Measurements from ENCODE around the gene KYNU. TPM values are rescaled to one million over a fixed set of nuclear protein-coding genes. Genes with fewer than 3 reads are reported as not detected.

The KYNU gene
- total and polyA plus RNA-seq, 3 experiments from 2014 or later, result 0.20 TPM; not detected in 2

DNA sequence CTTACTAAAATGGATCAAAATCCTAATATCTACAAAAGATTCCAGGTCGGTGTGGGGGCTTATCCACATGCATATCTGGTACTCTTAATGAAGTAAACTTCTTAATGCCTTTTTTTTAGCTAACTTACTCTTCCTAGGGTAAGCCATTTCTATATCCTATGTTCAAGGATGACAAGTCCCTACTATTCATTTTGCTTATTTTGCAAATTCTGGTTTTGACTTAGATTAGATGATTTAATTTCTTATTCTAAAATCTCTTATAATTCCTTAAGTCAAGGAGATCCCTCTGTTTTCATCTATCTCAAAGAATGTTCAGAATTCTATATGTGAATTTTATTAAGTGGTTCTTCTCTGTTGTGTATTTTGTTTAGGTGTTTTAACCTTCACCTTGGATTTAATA lies 79.7 kb downstream of the KYNU start:
- Histone ChIP-seq H3K27ac (ENCODE audit: low read depth, low read length) (no peak overlapping the region), H3K27me3 (ENCODE audit: insufficient read depth, low read length, poor library complexity, severe bottlenecking) (no peaks in the 10 kb centered on the region), H3K4me1 (ENCODE audit: insufficient read depth, low read length) (no peaks in the 10 kb centered on the region), H3K4me3 (ENCODE audit: low read length) (no peak overlapping the region), H3K36me3 (ENCODE audit: insufficient read depth, low read length) (no peaks in the 10 kb centered on the region), H3K9me3 (ENCODE audit: low read length) (no peaks in the 10 kb centered on the region)
- no peak overlapping the region for H3K4me3 Mint-ChIP-seq
- H3K4me1 Mint-ChIP-seq, result no peaks in the 10 kb centered on the region
- H3K36me3 Mint-ChIP-seq, result no peaks in the 10 kb centered on the region
- POLR2A ChIA-PET, result no interaction called here
- CTCF ChIA-PET, result no interaction called here
- H3K27ac Mint-ChIP-seq, result no peak overlapping the region
- DNase-seq, result no peak
- H3K9me3 Mint-ChIP-seq, result peaks cover 0 to 3% (median 0%) of the 10 kb centered on the region in 5 donors
- peaks cover 3 to 35% of the 10 kb centered on the region in 2 donors for H3K27me3 Mint-ChIP-seq

DNA sequence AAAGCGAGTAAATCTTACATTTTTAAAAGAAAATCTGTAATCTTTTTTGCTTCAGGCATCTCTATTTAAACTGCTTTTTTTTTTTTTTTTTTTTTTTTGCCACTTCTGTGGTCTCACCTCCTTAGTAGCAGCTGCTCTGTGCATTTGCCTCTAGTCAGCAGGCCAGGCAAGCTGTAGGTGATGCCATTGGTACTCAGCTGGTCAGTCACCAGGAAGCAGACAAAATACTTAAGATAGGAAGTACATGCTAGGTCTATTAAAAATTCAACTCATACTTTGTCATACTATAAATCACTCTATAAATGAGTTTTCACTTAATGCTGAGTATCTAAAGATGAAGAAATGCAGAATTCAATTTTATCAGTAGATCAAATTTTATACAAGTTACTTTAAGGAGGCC lies 83.7 kb downstream of the KYNU start:
- no peaks in the 10 kb centered on the region for H3K36me3 ChIP-seq (ENCODE audit: insufficient read depth, low read length)
- no peak overlapping the region for H3K27ac ChIP-seq (ENCODE audit: low read depth, low read length)
- H3K4me3 ChIP-seq (ENCODE audit: low read length), result no peak overlapping the region
- H3K27me3 Mint-ChIP-seq, result peaks cover 12 to 35% of the 10 kb centered on the region in 2 donors
- ChIA-PET POLR2A (no interaction called here), CTCF (no interaction called here)
- H3K9me3 Mint-ChIP-seq, result peaks cover 5 to 10% (median 9%) of the 10 kb centered on the region in 5 donors
- no peaks in the 10 kb centered on the region for H3K4me1 ChIP-seq (ENCODE audit: insufficient read depth, low read length)
- no peaks in the 10 kb centered on the region for H3K27me3 ChIP-seq (ENCODE audit: insufficient read depth, low read length, poor library complexity, severe bottlenecking)
- DNase-seq, result no peak
- H3K27ac Mint-ChIP-seq, result no peak overlapping the region
- H3K9me3 ChIP-seq (ENCODE audit: low read length), result no peaks in the 10 kb centered on the region
- no peaks in the 10 kb centered on the region for H3K36me3 Mint-ChIP-seq
- no peak overlapping the region for H3K4me3 Mint-ChIP-seq
- H3K4me1 Mint-ChIP-seq, result no peaks in the 10 kb centered on the region

DNA sequence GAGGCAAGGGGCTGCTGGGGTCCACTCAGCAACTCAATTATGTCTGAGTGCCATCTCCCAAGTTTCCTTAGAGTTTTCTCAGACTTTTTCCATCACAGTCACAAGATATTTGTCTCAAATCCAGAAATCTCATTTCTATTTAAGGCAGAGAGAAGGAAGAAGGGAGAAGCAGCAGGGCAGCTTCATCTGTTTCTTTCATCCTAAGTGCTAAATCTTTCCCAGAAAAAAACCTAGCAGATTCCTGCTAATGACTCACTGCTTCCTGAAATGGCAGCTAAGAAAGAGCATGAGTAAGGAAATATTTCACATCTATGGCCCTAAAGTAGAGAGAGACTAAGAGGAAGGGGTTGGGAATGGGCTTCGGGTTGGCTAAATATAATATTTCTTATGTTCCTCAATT lies 88.0 kb downstream of the KYNU start:
- no peak overlapping the region for H3K27ac Mint-ChIP-seq
- H3K27me3 ChIP-seq (ENCODE audit: insufficient read depth, low read length, poor library complexity, severe bottlenecking), result no peaks in the 10 kb centered on the region
- H3K27ac ChIP-seq (ENCODE audit: low read depth, low read length), result no peak overlapping the region
- peaks cover 10 to 17% of the 10 kb centered on the region in 2 donors for H3K27me3 Mint-ChIP-seq
- H3K9me3 ChIP-seq (ENCODE audit: low read length), result no peaks in the 10 kb centered on the region
- POLR2A ChIA-PET, result no interaction called here
- no peak overlapping the region for H3K4me3 Mint-ChIP-seq
- no peaks in the 10 kb centered on the region for H3K4me1 Mint-ChIP-seq
- H3K4me3 ChIP-seq (ENCODE audit: low read length), result no peak overlapping the region
- H3K9me3 Mint-ChIP-seq, result peaks cover 2 to 10% (median 9%) of the 10 kb centered on the region in 5 donors
- no peak for DNase-seq
- no peaks in the 10 kb centered on the region for H3K36me3 Mint-ChIP-seq
- CTCF ChIA-PET, result interaction anchor here (1.3 kb wide), 1 partner anchor 10 kb away, joined by 3 read pairs; no protein-coding TSS in a partner anchor
- H3K36me3 ChIP-seq (ENCODE audit: insufficient read depth, low read length), result no peaks in the 10 kb centered on the region
- H3K4me1 ChIP-seq (ENCODE audit: insufficient read depth, low read length), result no peaks in the 10 kb centered on the region

DNA sequence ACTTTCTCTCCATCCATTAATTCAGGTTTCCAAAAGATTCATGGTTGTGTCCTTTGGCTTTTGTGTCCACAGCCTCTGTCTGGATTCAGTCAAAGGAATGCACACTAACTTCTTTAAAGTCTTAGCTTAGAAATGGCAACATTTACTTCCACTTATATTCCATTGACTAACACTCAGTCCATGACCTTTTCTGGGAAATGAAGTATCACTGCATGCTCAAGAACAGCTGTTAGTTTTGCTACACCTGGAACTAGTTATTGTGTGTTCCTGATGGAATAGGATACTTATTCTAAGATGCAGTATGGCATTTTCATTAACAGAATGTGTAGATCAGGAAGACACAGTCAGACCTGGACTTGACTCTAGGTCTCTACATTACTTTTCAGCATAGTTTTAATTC lies 88.8 kb downstream of the KYNU start:
- no peak overlapping the region for H3K4me3 ChIP-seq (ENCODE audit: low read length)
- CTCF ChIA-PET, result no interaction called here
- POLR2A ChIA-PET, result no interaction called here
- no peak overlapping the region for H3K27ac ChIP-seq (ENCODE audit: low read depth, low read length)
- H3K9me3 ChIP-seq (ENCODE audit: low read length), result no peaks in the 10 kb centered on the region
- no peak overlapping the region for H3K4me3 Mint-ChIP-seq
- no peak for DNase-seq
- H3K36me3 ChIP-seq (ENCODE audit: insufficient read depth, low read length), result no peaks in the 10 kb centered on the region
- peaks cover 10 to 15% of the 10 kb centered on the region in 2 donors for H3K27me3 Mint-ChIP-seq
- no peak overlapping the region for H3K27ac Mint-ChIP-seq
- no peaks in the 10 kb centered on the region for H3K4me1 Mint-ChIP-seq
- no peaks in the 10 kb centered on the region for H3K27me3 ChIP-seq (ENCODE audit: insufficient read depth, low read length, poor library complexity, severe bottlenecking)
- peaks cover 2 to 10% (median 9%) of the 10 kb centered on the region in 5 donors for H3K9me3 Mint-ChIP-seq
- no peaks in the 10 kb centered on the region for H3K36me3 Mint-ChIP-seq
- no peaks in the 10 kb centered on the region for H3K4me1 ChIP-seq (ENCODE audit: insufficient read depth, low read length)

DNA sequence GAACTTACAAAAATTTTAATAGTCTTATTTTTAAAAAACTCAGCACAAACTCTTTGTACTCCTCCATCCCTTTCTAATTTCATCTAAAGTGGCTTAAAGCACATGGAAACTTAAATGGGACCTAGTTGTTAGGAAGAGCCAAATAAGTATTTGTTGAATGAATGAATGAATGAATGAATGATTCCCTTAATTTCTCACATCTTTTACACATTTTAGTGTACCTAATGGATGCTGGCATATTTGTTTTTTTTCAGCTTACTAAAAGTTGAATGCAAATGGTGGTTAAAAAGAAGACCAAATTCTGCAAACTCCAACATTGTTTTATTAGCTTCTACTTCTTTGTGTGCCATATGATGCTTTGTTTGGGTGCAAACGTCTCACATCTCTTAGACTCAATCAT lies 89.6 kb downstream of the KYNU start:
- Mint-ChIP-seq H3K27me3 (peaks cover 10 to 14% of the 10 kb centered on the region in 2 donors), H3K27ac (no peak overlapping the region), H3K4me3 (no peak overlapping the region), H3K4me1 (no peaks in the 10 kb centered on the region), H3K36me3 (no peaks in the 10 kb centered on the region), H3K9me3 (peaks cover 2 to 10% (median 9%) of the 10 kb centered on the region in 5 donors)
- Histone ChIP-seq H3K9me3 (ENCODE audit: low read length) (no peaks in the 10 kb centered on the region), H3K36me3 (ENCODE audit: insufficient read depth, low read length) (no peaks in the 10 kb centered on the region), H3K27me3 (ENCODE audit: insufficient read depth, low read length, poor library complexity, severe bottlenecking) (no peaks in the 10 kb centered on the region), H3K4me3 (ENCODE audit: low read length) (no peak overlapping the region), H3K27ac (ENCODE audit: low read depth, low read length) (no peak overlapping the region), H3K4me1 (ENCODE audit: insufficient read depth, low read length) (no peaks in the 10 kb centered on the region)
- DNase-seq, result no peak
- ChIA-PET POLR2A (no interaction called here), CTCF (interaction anchor here (1.3 kb wide), 1 partner anchor 20 kb away, joined by 3 read pairs; no protein-coding TSS in a partner anchor)

DNA sequence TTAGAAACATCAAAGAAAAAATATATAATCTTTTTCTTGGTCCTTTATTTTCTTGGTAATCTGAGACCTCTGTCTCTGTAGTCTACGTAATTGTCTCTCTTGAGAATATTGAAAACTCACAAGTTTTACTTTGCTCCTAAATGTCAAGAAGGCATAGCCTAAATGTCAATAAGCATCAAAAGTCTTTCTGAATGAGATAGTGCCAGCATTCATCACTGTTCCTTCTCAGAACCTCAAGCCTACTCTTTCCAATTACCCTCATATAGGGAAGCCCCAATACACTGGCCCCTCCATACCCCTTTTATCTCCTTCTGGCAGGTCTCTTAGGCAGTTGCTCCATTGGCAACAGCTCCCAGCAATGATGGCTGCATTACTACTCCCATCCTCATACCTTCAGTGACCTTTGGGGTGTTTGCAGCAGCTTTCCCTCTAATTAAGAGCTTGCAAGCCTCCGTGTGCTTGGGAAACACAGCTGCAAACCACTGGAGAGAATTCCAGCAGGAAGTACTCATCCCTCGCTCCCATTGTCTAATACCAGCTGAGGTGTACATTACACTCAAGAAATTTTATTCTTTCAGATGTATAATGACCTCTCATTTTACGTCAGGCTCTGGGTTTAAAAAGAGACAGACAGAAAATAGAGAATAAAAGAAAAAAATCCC lies 95.8 kb downstream of the KYNU start:
- POLR2A ChIA-PET, result no interaction called here
- Histone ChIP-seq H3K9me3 (ENCODE audit: low read length) (no peaks in the 10 kb centered on the region), H3K4me1 (ENCODE audit: insufficient read depth, low read length) (no peaks in the 10 kb centered on the region), H3K27ac (ENCODE audit: low read depth, low read length) (no peak overlapping the region), H3K4me3 (ENCODE audit: low read length) (no peak overlapping the region), H3K36me3 (ENCODE audit: insufficient read depth, low read length) (no peaks in the 10 kb centered on the region), H3K27me3 (ENCODE audit: insufficient read depth, low read length, poor library complexity, severe bottlenecking) (no peaks in the 10 kb centered on the region)
- Mint-ChIP-seq H3K36me3 (no peaks in the 10 kb centered on the region), H3K27ac (no peak overlapping the region), H3K9me3 (no peaks in the 10 kb centered on the region), H3K4me3 (no peak overlapping the region), H3K4me1 (no peaks in the 10 kb centered on the region), H3K27me3 (peaks cover 7 to 21% of the 10 kb centered on the region in 2 donors)
- no peak for DNase-seq
- CTCF ChIA-PET, result no interaction called here

DNA sequence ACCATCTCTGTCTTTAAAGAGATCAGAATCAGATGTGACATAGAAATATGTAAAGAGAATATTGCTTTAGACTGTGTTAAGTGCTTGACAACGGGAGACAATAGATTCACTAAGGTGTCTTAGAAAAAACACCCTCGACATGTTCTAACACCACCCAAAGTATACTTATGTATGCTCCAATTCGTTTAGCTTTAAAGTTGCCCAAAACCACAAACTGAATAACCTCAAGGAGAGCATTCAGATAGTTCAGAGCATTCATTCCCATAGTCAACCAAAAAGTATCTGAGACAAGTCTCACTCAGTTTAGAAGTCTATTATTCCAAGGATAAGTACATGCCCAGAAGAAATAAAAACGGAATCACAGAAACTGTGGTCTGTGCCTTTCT lies 96.4 kb downstream of the KYNU start:
- ChIA-PET CTCF (no interaction called here), POLR2A (no interaction called here)
- Histone ChIP-seq H3K27me3 (ENCODE audit: insufficient read depth, low read length, poor library complexity, severe bottlenecking) (no peaks in the 10 kb centered on the region), H3K9me3 (ENCODE audit: low read length) (no peaks in the 10 kb centered on the region), H3K4me3 (ENCODE audit: low read length) (no peak overlapping the region), H3K36me3 (ENCODE audit: insufficient read depth, low read length) (no peaks in the 10 kb centered on the region), H3K4me1 (ENCODE audit: insufficient read depth, low read length) (no peaks in the 10 kb centered on the region), H3K27ac (ENCODE audit: low read depth, low read length) (no peak overlapping the region)
- no peak for DNase-seq
- no peaks in the 10 kb centered on the region for H3K4me1 Mint-ChIP-seq
- no peak overlapping the region for H3K27ac Mint-ChIP-seq
- H3K4me3 Mint-ChIP-seq, result no peak overlapping the region
- no peaks in the 10 kb centered on the region for H3K9me3 Mint-ChIP-seq
- peaks cover 7 to 21% of the 10 kb centered on the region in 2 donors for H3K27me3 Mint-ChIP-seq
- H3K36me3 Mint-ChIP-seq, result no peaks in the 10 kb centered on the region

DNA sequence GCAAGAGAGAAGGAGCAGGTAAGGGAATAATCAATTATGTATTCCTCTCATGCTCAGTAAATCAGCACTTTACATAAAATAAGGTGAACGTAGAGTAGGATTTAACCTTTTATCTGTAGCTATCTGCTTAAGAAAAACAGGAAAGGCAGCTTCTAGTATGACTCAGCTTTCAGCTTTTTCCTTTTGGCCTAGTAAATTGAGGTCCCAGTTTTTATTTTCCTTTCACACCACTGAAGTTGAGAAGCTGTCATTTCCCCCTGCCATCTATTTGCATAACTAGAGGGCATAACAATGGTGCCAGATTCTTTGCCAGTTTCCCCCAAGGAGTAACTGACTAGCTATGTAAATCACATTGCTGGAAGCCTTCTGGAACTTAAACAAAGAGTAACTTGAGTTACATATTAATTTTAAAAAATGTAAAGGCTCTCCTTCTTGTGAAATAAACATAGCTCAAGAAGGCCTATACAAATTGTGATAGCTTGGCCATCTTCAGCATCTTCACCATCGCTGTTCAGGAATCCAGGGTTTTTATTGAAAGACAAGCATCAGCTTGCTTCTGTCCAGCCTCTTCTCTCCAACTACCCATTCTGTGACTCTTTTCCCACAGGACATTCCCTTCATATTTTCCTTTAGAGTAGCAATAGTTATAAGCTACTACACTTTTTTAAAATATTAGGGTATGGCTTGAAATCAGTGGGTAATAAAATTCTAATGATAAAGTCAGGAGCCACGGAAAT lies 97.0 kb downstream of the KYNU start:
- H3K4me1 Mint-ChIP-seq, result no peaks in the 10 kb centered on the region
- DNase-seq, result no peak
- no peaks in the 10 kb centered on the region for H3K27me3 ChIP-seq (ENCODE audit: insufficient read depth, low read length, poor library complexity, severe bottlenecking)
- no peak overlapping the region for H3K27ac Mint-ChIP-seq
- H3K9me3 Mint-ChIP-seq, result no peaks in the 10 kb centered on the region
- no peak overlapping the region for H3K4me3 Mint-ChIP-seq
- H3K36me3 Mint-ChIP-seq, result no peaks in the 10 kb centered on the region
- CTCF ChIA-PET, result no interaction called here
- H3K27ac ChIP-seq (ENCODE audit: low read depth, low read length), result no peak overlapping the region
- H3K9me3 ChIP-seq (ENCODE audit: low read length), result no peaks in the 10 kb centered on the region
- no peak overlapping the region for H3K4me3 ChIP-seq (ENCODE audit: low read length)
- no peaks in the 10 kb centered on the region for H3K4me1 ChIP-seq (ENCODE audit: insufficient read depth, low read length)
- H3K36me3 ChIP-seq (ENCODE audit: insufficient read depth, low read length), result no peaks in the 10 kb centered on the region
- POLR2A ChIA-PET, result no interaction called here
- H3K27me3 Mint-ChIP-seq, result peaks cover 7 to 21% of the 10 kb centered on the region in 2 donors
